Mesenchymal stem cell (in vitro differentiated cells and primary cell): Measurements from ENCODE around the gene ANKFY1.
A peak's percentile ranks its signal among the peaks of the same experiment; 100 is the strongest.

Experiments used
- DNase-seq: peaks from one replicate; pipeline ENCODE4 v3.0.0-alpha.2; 2013
- H2AFZ ChIP-seq: one replicate; pipeline ENCODE4 v1.6.1; 2013; ENCODE audit warnings: low read depth, mild to moderate bottlenecking, control low read depth, inconsistent platforms, low read length, moderate library complexity
- H2AK5ac ChIP-seq: 2 replicates; pipeline ENCODE4 v1.6.1; 2013; ENCODE audit warnings: low read length, moderate library complexity, mild to moderate bottlenecking, inconsistent platforms; ENCODE audit not compliant: severe bottlenecking
- H2BK120ac ChIP-seq: one replicate; pipeline ENCODE4 v1.6.1; 2013; ENCODE audit warnings: low read depth, mild to moderate bottlenecking, inconsistent platforms, low read length, moderate library complexity
- H2BK12ac ChIP-seq, 2 experiments: one replicate each; pipeline ENCODE4 v1.6.1; 2013; ENCODE audit warnings: inconsistent platforms in 2 of 2, low read length in 2 of 2, mild to moderate bottlenecking in 2 of 2, moderate library complexity in 2 of 2, control low read depth in 1 of 2
- H2BK15ac ChIP-seq: one replicate; pipeline ENCODE4 v1.6.1; 2013; ENCODE audit warnings: mild to moderate bottlenecking, low read depth, inconsistent platforms; ENCODE audit not compliant: poor library complexity, severe bottlenecking
- H2BK5ac ChIP-seq: 2 replicates; pipeline ENCODE4 v1.6.1; 2013; ENCODE audit warnings: low read depth, mild to moderate bottlenecking, low read length, control low read depth, inconsistent platforms; ENCODE audit not compliant: poor library complexity, severe bottlenecking
- H3K14ac ChIP-seq, 2 experiments: one replicate each; pipeline ENCODE4 v1.6.1; 2013; ENCODE audit warnings: inconsistent platforms in 2 of 2, low read length in 2 of 2, control low read depth in 1 of 2, mild to moderate bottlenecking in 1 of 2, moderate library complexity in 1 of 2
- H3K18ac ChIP-seq, 2 experiments: one replicate each; pipeline ENCODE4 v1.6.1; 2013; ENCODE audit warnings: inconsistent platforms in 2 of 2, low read length in 2 of 2, control low read depth in 1 of 2, low read depth in 1 of 2, mild to moderate bottlenecking in 1 of 2
- H3K23ac ChIP-seq, 2 experiments: one replicate each; pipeline ENCODE4 v1.6.1; 2013; ENCODE audit warnings: inconsistent platforms in 2 of 2, low read length in 2 of 2, mild to moderate bottlenecking in 2 of 2, moderate library complexity in 2 of 2, control low read depth in 1 of 2
- H3K27ac ChIP-seq: 2 replicates; pipeline ENCODE4 v1.5.1; 2013; ENCODE audit warnings: mild to moderate bottlenecking, moderate library complexity, low read length, control low read depth, inconsistent platforms; ENCODE audit not compliant: poor library complexity, severe bottlenecking
- H3K27me3 ChIP-seq, 2 experiments: 2 replicates each; pipeline versions ENCODE4 v1.6.1 to v1.7.0; 2013; ENCODE audit warnings: low read length in 2 of 2, mild to moderate bottlenecking in 2 of 2, moderate library complexity in 2 of 2, control low read depth in 1 of 2, inconsistent platforms in 1 of 2; ENCODE audit not compliant: control insufficient read depth in 1 of 2, insufficient read depth in 1 of 2
- H3K36me3 ChIP-seq, 2 experiments: 2 replicates each; pipeline versions ENCODE4 v1.6.1 to v1.7.0; 2013; ENCODE audit warnings: low read length in 2 of 2, control low read depth in 1 of 2, inconsistent platforms in 1 of 2, low read depth in 1 of 2, mild to moderate bottlenecking in 1 of 2; ENCODE audit not compliant: insufficient read depth in 2 of 2, control insufficient read depth in 1 of 2
- H3K4ac ChIP-seq, 2 experiments: one replicate each; pipeline ENCODE4 v1.6.1; 2013; ENCODE audit warnings: inconsistent platforms in 2 of 2, low read length in 2 of 2, mild to moderate bottlenecking in 2 of 2, moderate library complexity in 2 of 2, control low read depth in 1 of 2, low read depth in 1 of 2
- H3K4me1 ChIP-seq: 2 replicates; pipeline ENCODE4 v1.6.1; 2013; ENCODE audit warnings: low read depth, low read length, control low read depth; ENCODE audit not compliant: control insufficient read depth, insufficient read depth
- H3K4me2 ChIP-seq: 2 replicates; pipeline ENCODE4 v1.6.1; 2013; ENCODE audit warnings: low read length, mild to moderate bottlenecking, inconsistent platforms; ENCODE audit not compliant: poor library complexity, severe bottlenecking
- H3K4me3 ChIP-seq, 2 experiments: 2 replicates each; pipeline versions ENCODE4 v1.5.1 to v1.7.0; 2013; ENCODE audit warnings: low read length in 2 of 2, mild to moderate bottlenecking in 2 of 2, control low read depth in 1 of 2, low read depth in 1 of 2; ENCODE audit not compliant: insufficient read depth in 1 of 2
- H3K79me1 ChIP-seq: replicated peaks from 2 replicates; pipeline ENCODE4 v1.6.1; 2013; ENCODE audit warnings: mild to moderate bottlenecking, control low read depth, low read length, inconsistent platforms; ENCODE audit not compliant: poor library complexity, severe bottlenecking
- H3K9ac ChIP-seq: 2 replicates; pipeline ENCODE4 v1.7.0; 2013; ENCODE audit warnings: mild to moderate bottlenecking, low read length, moderate library complexity
- H3K9me3 ChIP-seq: 2 replicates; pipeline ENCODE4 v1.7.0; 2013; ENCODE audit warnings: mild to moderate bottlenecking, low read length; ENCODE audit not compliant: control insufficient read depth
- H4K8ac ChIP-seq: one replicate; pipeline ENCODE4 v1.6.1; 2013; ENCODE audit warnings: inconsistent platforms, mild to moderate bottlenecking, low read length, moderate library complexity
- H4K91ac ChIP-seq: one replicate; pipeline ENCODE4 v1.6.1; 2013; ENCODE audit warnings: mild to moderate bottlenecking, low read length, inconsistent platforms
- WGBS: methylation state at CpG from one replicate; pipeline ENCODE4 v1.1.7; 2013; ENCODE audit warnings: mixed read lengths; 5-methylcytosine and 5-hydroxymethylcytosine counted together

The ANKFY1 gene

GRCh38 chr17:4143563-4144421, 120.0 kb downstream of the ANKFY1 start:
- no peak overlapping the region for H2AK5ac ChIP-seq
- peak overlapping the region; percentile 16 to 99 for H3K4ac ChIP-seq
- peak overlapping the region in 1 of 2 experiments; percentile 71 for H3K14ac ChIP-seq
- H4K91ac ChIP-seq = peak overlapping the region; percentile 60
- peaks cover 3% of the 10 kb centered on the region for H3K4me1 ChIP-seq
- H2BK5ac ChIP-seq = no peak overlapping the region
- no peaks in the 10 kb centered on the region for H3K27me3 ChIP-seq
- no peak overlapping the region for H2BK15ac ChIP-seq
- H3K4me2 ChIP-seq = peak overlapping the region; percentile 80
- 4% methylated on average over 65 of the region's 69 CpGs for WGBS
- no peak overlapping the region for H2BK120ac ChIP-seq
- H3K18ac ChIP-seq = peak overlapping the region; percentile 25 to 98
- H3K9ac ChIP-seq = peak overlapping the region; percentile 98
- H3K79me1 ChIP-seq = peaks cover 16% of the 10 kb centered on the region
- peak overlapping the region in 1 of 2 experiments; percentile 96 for H3K23ac ChIP-seq
- H3K27ac ChIP-seq = peak overlapping the region; percentile 95
- peak overlapping the region; percentile 88 to 95 for H3K4me3 ChIP-seq
- DNase-seq = peak; percentile 96
- H3K36me3 ChIP-seq = peaks cover 0 to 12% of the 10 kb centered on the region in 2 experiments
- H2AFZ ChIP-seq = peak overlapping the region; percentile 78
- peak overlapping the region in 1 of 2 experiments; percentile 73 for H2BK12ac ChIP-seq
- no peaks in the 10 kb centered on the region for H3K9me3 ChIP-seq
- H4K8ac ChIP-seq = peak overlapping the region; percentile 81

GRCh38 chr17:4142107-4142900, 121.5 kb downstream of the ANKFY1 start:
- Histone ChIP-seq H3K9me3 (no peaks in the 10 kb centered on the region), H3K18ac (peak overlapping the region; percentile 31 to 69), H3K9ac (peak overlapping the region; percentile 98), H3K23ac (peak overlapping the region in 1 of 2 experiments; percentile 54), H2BK15ac (no peak overlapping the region), H3K4me2 (peak overlapping the region; percentile 84), H3K4ac (peak overlapping the region; percentile 51 to 88), H2AK5ac (no peak overlapping the region), H3K36me3 (peaks cover 6 to 12% of the 10 kb centered on the region in 2 experiments), H3K4me3 (peak overlapping the region; percentile 88 to 95), H2BK120ac (peak overlapping the region; percentile 15), H3K27me3 (no peaks in the 10 kb centered on the region), H3K14ac (peak overlapping the region in 1 of 2 experiments; percentile 58), H2BK5ac (peak overlapping the region; percentile 46), H3K27ac (no peak overlapping the region), H2AFZ (peak overlapping the region; percentile 43), H3K4me1 (peaks cover 3% of the 10 kb centered on the region), H4K91ac (no peak overlapping the region), H4K8ac (peak overlapping the region; percentile 45), H2BK12ac (peak overlapping the region in 1 of 2 experiments; percentile 10), H3K79me1 (peaks cover 16% of the 10 kb centered on the region)
- peak; percentile 56 for DNase-seq
- 4% methylated on average over 53 of the region's 56 CpGs for WGBS

- H3K79me1 ChIP-seq = peaks cover 11% of the 10 kb centered on the region
- H3K27ac ChIP-seq = no peak overlapping the region
- no peak overlapping the region for H4K91ac ChIP-seq
- no peaks in the 10 kb centered on the region for H3K9me3 ChIP-seq
- H2BK12ac ChIP-seq = no peak overlapping the region
- H3K23ac ChIP-seq = no peak overlapping the region
- no peak overlapping the region for H2BK15ac ChIP-seq
- H3K4me2 ChIP-seq = no peak overlapping the region
- H2BK5ac ChIP-seq = no peak overlapping the region
- no peak overlapping the region for H3K4ac ChIP-seq
- H2BK120ac ChIP-seq = no peak overlapping the region
- peaks cover 3% of the 10 kb centered on the region for H3K4me1 ChIP-seq
- H3K18ac ChIP-seq = no peak overlapping the region
- no peak overlapping the region for H3K14ac ChIP-seq
- 95% methylated on average over 2 of the region's 2 CpGs for WGBS
- peak overlapping the region in 1 of 2 experiments; percentile 11 for H3K4me3 ChIP-seq
- H3K36me3 ChIP-seq = peaks cover 10 to 17% of the 10 kb centered on the region in 2 experiments
- H2AK5ac ChIP-seq = no peak overlapping the region
- no peaks in the 10 kb centered on the region for H3K27me3 ChIP-seq
- H3K9ac ChIP-seq = no peak overlapping the region
- no peak for DNase-seq
- no peak overlapping the region for H4K8ac ChIP-seq
- no peak overlapping the region for H2AFZ ChIP-seq
These were observed 123.7 kb downstream of the ANKFY1 start for GRCh38 chr17:4140125-4140524.
